Psoas muscle (tissue), 8 donors: ENCODE data around the gene ADISSP. TPM values are rescaled to one million over a fixed set of nuclear protein-coding genes. Genes with fewer than 3 reads are reported as not detected.

Experiments
- ATAC-seq, 4 donors: fragments of 200-7000 bp; cut with Tn5 transposase; one replicate each; pipeline ENCODE4 v1.9.1; 2020; ENCODE audit warnings: moderate library complexity in 3 of 4, mild to moderate bottlenecking in 2 of 4
- DNase-seq, 2 donors: peaks; one replicate each; pipeline ENCODE4 v3.0.0-alpha.2; 2020
- H3K27ac ChIP-seq: fragments of 200-600 bp; one replicate; pipeline ENCODE4 v1.8.0; 2022
- H3K27me3 ChIP-seq, 3 donors: fragments of 200-600 bp in 1 of 3; one replicate each; pipeline versions ENCODE4 v1.6.1 to v1.8.0; 2013 to 2022; ENCODE audit warnings: low read length in 2 of 3, mild to moderate bottlenecking in 2 of 3, moderate library complexity in 1 of 3; ENCODE audit not compliant: insufficient read depth in 3 of 3
- H3K36me3 ChIP-seq, 2 donors: fragments of 200-600 bp in 1 of 2; one replicate each; pipeline versions ENCODE4 v1.6.1 to v1.8.0; 2013 to 2022; ENCODE audit warnings: low read depth in 1 of 2, mild to moderate bottlenecking in 1 of 2, moderate library complexity in 1 of 2; ENCODE audit not compliant: insufficient read depth in 1 of 2
- H3K4me1 ChIP-seq: fragments of 200-600 bp; one replicate; pipeline ENCODE4 v1.8.0; 2022
- H3K4me3 ChIP-seq: fragments of 200-600 bp; one replicate; pipeline ENCODE4 v1.8.0; 2022; ENCODE audit warnings: mild to moderate bottlenecking
- H3K9me3 ChIP-seq: fragments of 200-600 bp; one replicate; pipeline ENCODE4 v1.8.0; 2022
- CTCF ChIP-seq: fragments of 200-600 bp; IDR thresholded peaks from one replicate; pipeline ENCODE4 v1.8.0; 2022; ENCODE audit warnings: antibody characterized with exemption
- WGBS, 3 donors: extraction: QIAGEN DNeasy Blood & Tissue Kit; methylation state at CpG; one replicate each; pipeline versions ENCODE4 v1.1.6 to v1.1.7; 2013; 5-methylcytosine and 5-hydroxymethylcytosine counted together
- intact Hi-C, 2 donors: fragments of 100-400 bp; cut with DNase I; formaldehyde crosslinking; loops; one replicate each; pipeline versions ENCODE4 v1.11.0 to v1.14.2; 2022
- long read RNA-seq, 2 donors: library from polyadenylated mRNA; unstranded; transcript quantifications; one replicate each; pipeline ENCODE4 v2.0.0, GENCODE V29; 2021
- polyA plus RNA-seq, 3 donors: library from polyadenylated mRNA; stranded (reverse); fragments of 200-250 nt; gene quantifications; one replicate each; pipeline ENCODE4 v1.2.3, GENCODE V29; 2013
- total RNA-seq, 4 donors: library from RNA; stranded (reverse); fragmentation: NEBNext Ultra II Directional in 2 of 4; extraction: Animal tissue kit (Norgen Biotek cat#: 25700) in 2 of 4; gene quantifications; one replicate each; pipeline versions ENCODE4 v1.2.1 to v1.2.4, GENCODE V29; 2021 to 2023
- donor health status: healthy with polysubstance abuse.
- donor health status: DM: no; HTN: no; CAD: no; lungs with moderate emphysema.
- donor health status: Bipolar disorder and iron deficiency.
- donor health status: healthy.
- donor health status: DM: yes; HTN: yes; CAD: no.
- donor health status: DM: no; HTN: no; CAD: no.
- donor health status: DM: no; HTN: no; CAD: no.
- donor health status: DM: yes; HTN: yes; CAD: no.

Gene ADISSP
- 10 to 100 TPM; 11.9 to 16.0 (median 13.4) TPM for total RNA-seq
- 10 to 100 TPM; 10.7 to 24.7 (median 15.4) TPM for polyA plus RNA-seq
- long read RNA-seq, donor 1, transcript C20orf27-202 (6 exons, 1,886 nt), result major isoform, 15 of 20 reads
- long read RNA-seq, donor 1, partial matches to known transcripts, result 3 of 20 reads
- long read RNA-seq, donor 1, other reads (novel, unspliced or antisense), result 1 of 20 reads
- long read RNA-seq, donor 2, transcript C20orf27-202 (6 exons, 1,886 nt), result major isoform, 22 of 32 reads
- long read RNA-seq, donor 2, partial matches to known transcripts, result 4 of 32 reads
- long read RNA-seq, donor 2, other reads (novel, unspliced or antisense), result 5 of 32 reads

DNA sequence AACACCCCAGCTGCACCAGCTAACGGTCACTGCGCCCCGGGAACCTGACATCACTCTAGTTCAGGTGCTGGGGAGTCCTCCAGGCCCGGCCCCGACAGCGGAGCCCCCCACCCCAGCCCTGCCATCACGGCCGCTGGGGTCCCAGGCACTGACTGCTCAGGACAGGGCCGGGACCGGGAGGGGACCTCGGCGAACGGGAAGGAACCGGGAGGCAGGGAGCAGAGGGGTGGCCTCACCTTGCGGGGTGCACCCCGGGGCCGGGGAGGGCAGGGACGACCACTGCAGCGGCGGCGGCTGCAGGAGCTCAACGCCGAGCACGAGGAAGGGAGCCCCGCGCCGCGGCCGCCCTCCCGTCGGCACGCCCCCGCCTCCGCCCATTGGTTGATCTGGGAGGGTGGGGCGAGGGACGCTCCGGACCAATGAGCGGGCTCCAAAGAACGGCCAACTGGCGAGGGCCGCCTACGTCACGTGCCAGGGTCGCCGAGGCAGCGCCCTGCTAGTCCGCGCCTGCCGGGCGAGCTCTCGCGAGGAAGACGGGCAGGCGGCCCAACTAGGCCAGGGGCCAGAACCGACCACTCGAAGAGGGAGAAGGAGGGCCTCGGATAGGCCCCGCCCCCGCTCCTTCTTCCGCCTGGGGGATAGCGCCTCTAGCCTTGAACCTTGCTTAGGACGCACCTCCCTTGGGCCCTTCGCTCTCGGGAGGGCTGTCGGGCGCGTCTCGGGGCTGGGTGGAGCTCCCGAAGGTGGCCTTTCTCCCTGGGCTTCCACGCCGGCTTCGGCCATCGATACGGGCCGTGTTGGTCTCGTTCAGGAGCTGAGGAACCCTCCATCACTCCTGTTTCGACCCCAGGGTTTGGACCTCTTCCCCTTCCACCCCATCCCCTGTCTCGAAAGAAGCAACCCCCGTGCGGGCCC lies at the start of gene ADISSP:
Gene ADISSP (minus strand): TSS at position 327 of the 915 bp plus-strand sequence. CDS start 7,653 bp downstream, outside the sequence.
- peak within 1 kb of the TSS; percentile 85 for H3K4me3 ChIP-seq
- H3K4me1 ChIP-seq, result peaks cover 10% of the 10 kb centered on the region
- H3K9me3 ChIP-seq, result no peaks in the 10 kb centered on the region
- H3K27me3 ChIP-seq, result no peaks in the 10 kb centered on the region
- DNase-seq, result peak; percentile 99 to 100
- peak; percentile 97 to 98 (median 98) for ATAC-seq
- WGBS, 3 donors, result 0 to 1% (median 0%) methylated on average over 52 to 80 of the region's 80 CpGs
- peak; percentile 4 for TF ChIP-seq CTCF
- intact Hi-C loops, result loop anchor here in 1 of 2 donors (2.0 kb wide), 1 partner anchor 91 kb away; no protein-coding TSS in a partner anchor
- H3K27ac ChIP-seq, result peak within 1 kb of the TSS; percentile 84
- no peaks in the 10 kb centered on the region for H3K36me3 ChIP-seq

DNA sequence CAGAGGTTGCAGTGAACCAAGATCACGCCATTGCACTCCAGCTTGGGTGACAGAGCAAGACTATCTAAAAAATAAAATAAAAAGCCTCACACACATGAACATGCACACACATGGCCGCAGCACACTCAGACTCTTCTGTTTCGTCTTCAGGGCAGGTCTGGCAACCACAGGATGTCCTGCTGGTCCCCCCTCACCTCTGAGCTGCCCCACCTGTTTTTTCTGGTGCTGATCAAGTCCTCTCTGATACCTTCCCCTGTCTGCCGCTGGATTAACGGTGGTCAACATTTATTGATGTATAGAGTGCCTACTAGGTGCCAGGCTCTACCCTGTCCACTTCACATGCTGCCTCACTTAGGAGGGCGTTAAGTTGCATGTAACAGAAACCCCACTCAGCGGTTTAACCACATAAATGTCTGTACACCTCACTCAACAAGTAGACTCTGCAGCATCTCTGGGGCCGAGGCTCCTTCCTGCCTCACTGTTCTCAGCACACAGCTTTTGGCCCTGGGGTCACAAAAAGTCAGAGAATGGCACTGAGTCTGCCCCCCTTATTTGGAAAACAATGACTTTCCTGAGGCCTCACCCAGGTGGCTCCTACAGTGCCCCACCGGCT lies 48.3 kb upstream of the ADISSP start:
- intact Hi-C loops, result no loop called here
- Histone ChIP-seq H3K9me3 (no peaks in the 10 kb centered on the region), H3K36me3 (no peaks in the 10 kb centered on the region), H3K4me1 (peaks cover 31% of the 10 kb centered on the region), H3K4me3 (no peak overlapping the region), H3K27me3 (no peaks in the 10 kb centered on the region), H3K27ac (no peak overlapping the region)
- ATAC-seq, result no peak
- no peak for TF ChIP-seq CTCF
- DNase-seq, result no peak
- WGBS, 3 donors, result 76 to 86% (median 81%) methylated on average over 9 of the region's 9 CpGs

DNA sequence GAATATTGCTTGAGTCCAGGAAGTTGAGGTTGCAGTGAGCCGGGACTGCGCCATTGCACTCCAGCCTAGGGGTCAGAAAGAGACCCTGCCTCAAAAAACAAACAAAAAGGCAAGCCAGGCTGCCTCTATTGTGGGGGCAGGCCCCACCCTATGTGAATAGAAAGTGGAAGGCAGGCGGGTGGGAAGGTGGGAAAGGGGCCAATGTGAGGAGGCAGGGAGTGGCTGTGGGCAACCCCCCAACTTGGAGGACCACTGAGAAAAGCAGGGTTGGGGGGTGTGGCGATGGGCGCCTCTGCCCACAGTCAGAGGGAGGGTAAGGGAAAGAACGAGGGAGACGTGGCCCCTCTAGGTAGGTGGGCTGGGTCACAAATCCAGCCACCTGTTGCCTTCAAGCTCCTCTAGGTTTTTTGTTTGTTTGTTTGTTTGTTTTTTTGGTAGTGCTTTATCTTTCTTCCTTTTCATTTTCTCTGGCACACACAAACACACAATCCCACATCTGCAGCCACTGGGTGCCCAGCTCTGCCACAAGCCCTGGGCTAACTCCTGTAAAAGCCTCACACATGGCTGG lies 47.5 kb upstream of the ADISSP start:
- no peak for DNase-seq
- 75 to 88% (median 84%) methylated on average over 7 of the region's 7 CpGs for WGBS, 3 donors
- intact Hi-C loops, result no loop called here

More for the DNA sequence above, 47.5 kb upstream of the ADISSP start:
- no peak for ATAC-seq
- Histone ChIP-seq H3K27me3 (no peaks in the 10 kb centered on the region), H3K4me1 (peaks cover 38% of the 10 kb centered on the region), H3K27ac (no peak overlapping the region), H3K36me3 (no peaks in the 10 kb centered on the region), H3K9me3 (no peaks in the 10 kb centered on the region), H3K4me3 (no peak overlapping the region)
- no peak for TF ChIP-seq CTCF
